Vagina (tissue), 2 donors: ENCODE data around the gene MARCHF3. TPM values are rescaled to one million over a fixed set of nuclear protein-coding genes. Genes with fewer than 3 reads are reported as not detected.

Experiments
- DNase-seq, 2 donors: peaks; one replicate each; pipeline ENCODE4 v3.0.0-alpha.2; 2017; ENCODE audit errors: extremely low spot score in 2 of 2
- H3K27ac ChIP-seq: fragments of 200-600 bp; sonication (generic); one replicate; pipeline ENCODE4 v1.5.1; 2019
- H3K27me3 ChIP-seq: fragments of 200-600 bp; sonication (generic); one replicate; pipeline ENCODE4 v1.5.1; 2019
- H3K36me3 ChIP-seq, 2 donors: fragments of 200-600 bp; sonication (generic); one replicate each; pipeline ENCODE4 v1.5.1; 2017 to 2019
- H3K4me1 ChIP-seq: fragments of 200-600 bp; sonication (generic); one replicate; pipeline ENCODE4 v1.5.1; 2019
- H3K4me3 ChIP-seq, 2 donors: fragments of 200-600 bp; sonication (generic); 1 replicate in 1 of 2; 2 replicates in 1 of 2; pipeline ENCODE4 v1.5.1; 2016 to 2019
- H3K9me3 ChIP-seq: fragments of 200-600 bp; sonication (generic); one replicate; pipeline ENCODE4 v1.5.1; 2019
- POLR2A ChIP-seq, 2 donors: fragments of 450-650 bp; IDR thresholded peaks; one replicate each; pipeline ENCODE4 v1.6.1; 2017; ENCODE audit warnings: antibody characterized with exemption in 2 of 2, mild to moderate bottlenecking in 2 of 2, moderate library complexity in 2 of 2
- POLR2AphosphoS5 ChIP-seq, 2 donors: sonication (generic); formaldehyde crosslinking; IDR thresholded peaks; one replicate each; pipeline ENCODE4 v1.9.0; 2017; ENCODE audit warnings: antibody characterized with exemption in 2 of 2, mild to moderate bottlenecking in 2 of 2, low read depth in 1 of 2; ENCODE audit not compliant: insufficient read depth in 1 of 2
- intact Hi-C: fragments of 100-400 bp; cut with DNase I; formaldehyde crosslinking; loops from one replicate; pipeline ENCODE4 v1.15.1; 2023
- total RNA-seq: library from RNA; depleted of rRNA; stranded (reverse); fragments of >200 nt; gene quantifications from one replicate; pipeline ENCODE4 v1.2.3, GENCODE V29; 2016
- TF ChIP-seq, protein P1 (sequence below), 3 experiments: fragments of 450-650 bp in 2 of 3; fragments of 200-600 bp in 1 of 3; sonication (generic) in 1 of 3; IDR thresholded peaks; one replicate each; pipeline ENCODE4 v1.5.1; 2017 to 2019; ENCODE audit warnings: antibody characterized with exemption in 3 of 3, mild to moderate bottlenecking in 2 of 3, moderate library complexity in 2 of 3

MARCHF3 gene
- total RNA-seq, 1 donor from 2014 or later = 2.0 TPM

DNA sequence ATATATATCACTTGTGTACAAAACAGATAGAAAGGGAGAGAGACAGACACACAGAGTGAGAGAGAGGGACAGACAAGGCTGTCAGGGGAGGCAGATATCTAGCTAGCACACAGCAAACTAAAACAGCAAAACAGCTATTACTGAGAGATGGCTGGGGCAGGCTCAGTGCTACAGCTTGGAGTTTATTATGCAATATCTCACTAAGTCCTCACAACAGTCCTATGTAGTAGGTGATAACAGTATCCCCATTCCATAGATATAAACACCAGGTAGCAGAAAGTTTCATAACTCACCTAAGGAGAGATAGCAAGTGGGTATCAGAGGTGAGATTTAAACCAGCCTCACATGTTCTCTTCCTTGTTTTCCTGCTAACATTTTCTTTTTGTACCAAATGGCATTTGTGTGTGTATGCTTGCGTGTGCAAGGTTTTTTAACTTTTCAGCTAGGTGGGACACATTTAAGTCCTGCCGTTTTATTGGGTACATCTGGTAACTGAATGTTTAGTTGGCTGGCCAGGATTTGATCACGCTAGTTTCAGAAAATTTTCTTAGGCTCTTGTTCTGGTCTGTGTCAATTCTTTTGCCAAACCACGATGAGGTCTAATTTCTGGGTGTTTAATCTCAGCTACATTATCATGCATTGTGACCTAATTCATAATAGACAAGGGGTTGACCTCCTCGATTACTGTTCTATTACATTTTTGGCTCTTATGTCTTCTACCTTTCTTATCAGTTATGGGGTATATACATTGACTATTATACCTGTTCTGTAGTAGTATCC, 148.3 kb downstream of the MARCHF3 start:
- DNase-seq = no peak
- TF ChIP-seq POLR2A (IDR thresholded peaks at IDR 0.05) (no peak), POLR2AphosphoS5 (IDR thresholded peaks at IDR 0.05; ENCODE audit: insufficient read depth in 1 of 2, low read depth in 1 of 2) (no peak)
- TF ChIP-seq, protein P1, sequence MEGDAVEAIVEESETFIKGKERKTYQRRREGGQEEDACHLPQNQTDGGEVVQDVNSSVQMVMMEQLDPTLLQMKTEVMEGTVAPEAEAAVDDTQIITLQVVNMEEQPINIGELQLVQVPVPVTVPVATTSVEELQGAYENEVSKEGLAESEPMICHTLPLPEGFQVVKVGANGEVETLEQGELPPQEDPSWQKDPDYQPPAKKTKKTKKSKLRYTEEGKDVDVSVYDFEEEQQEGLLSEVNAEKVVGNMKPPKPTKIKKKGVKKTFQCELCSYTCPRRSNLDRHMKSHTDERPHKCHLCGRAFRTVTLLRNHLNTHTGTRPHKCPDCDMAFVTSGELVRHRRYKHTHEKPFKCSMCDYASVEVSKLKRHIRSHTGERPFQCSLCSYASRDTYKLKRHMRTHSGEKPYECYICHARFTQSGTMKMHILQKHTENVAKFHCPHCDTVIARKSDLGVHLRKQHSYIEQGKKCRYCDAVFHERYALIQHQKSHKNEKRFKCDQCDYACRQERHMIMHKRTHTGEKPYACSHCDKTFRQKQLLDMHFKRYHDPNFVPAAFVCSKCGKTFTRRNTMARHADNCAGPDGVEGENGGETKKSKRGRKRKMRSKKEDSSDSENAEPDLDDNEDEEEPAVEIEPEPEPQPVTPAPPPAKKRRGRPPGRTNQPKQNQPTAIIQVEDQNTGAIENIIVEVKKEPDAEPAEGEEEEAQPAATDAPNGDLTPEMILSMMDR (IDR thresholded peaks at IDR 0.05) = no peak
- Histone ChIP-seq H3K27me3 (no peaks in the 10 kb centered on the region), H3K4me3 (no peak overlapping the region), H3K4me1 (no peaks in the 10 kb centered on the region), H3K9me3 (no peaks in the 10 kb centered on the region), H3K27ac (no peak overlapping the region), H3K36me3 (no peaks in the 10 kb centered on the region)
- intact Hi-C loops = no loop called here

DNA sequence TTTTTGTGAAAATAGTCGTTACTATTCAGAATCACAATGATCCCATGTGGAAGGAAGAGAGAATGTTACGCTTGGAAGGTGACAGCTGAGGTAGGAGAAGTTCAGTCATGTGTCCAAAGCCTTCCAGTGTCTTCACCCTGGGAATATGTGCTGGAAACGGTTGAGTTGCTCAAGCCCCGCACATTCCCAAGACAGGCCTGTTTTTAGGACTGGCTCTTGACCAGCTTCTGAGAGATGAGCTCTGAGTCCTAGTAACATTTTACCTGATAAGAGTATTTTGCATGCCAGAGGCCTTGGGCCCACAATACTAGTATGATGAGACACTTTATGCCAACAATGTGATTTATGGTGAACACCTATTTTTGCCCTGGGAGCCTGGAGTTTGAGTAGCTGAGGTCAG, 151.7 kb downstream of the MARCHF3 start:
- H3K27ac ChIP-seq = no peak overlapping the region
- H3K4me3 ChIP-seq = no peak overlapping the region
- intact Hi-C loops = no loop called here
- H3K4me1 ChIP-seq = no peaks in the 10 kb centered on the region
- no peak for TF ChIP-seq POLR2AphosphoS5 (IDR thresholded peaks at IDR 0.05; ENCODE audit: insufficient read depth in 1 of 2, low read depth in 1 of 2)
- H3K27me3 ChIP-seq = no peaks in the 10 kb centered on the region
- H3K9me3 ChIP-seq = no peaks in the 10 kb centered on the region
- no peak for DNase-seq
- H3K36me3 ChIP-seq = no peaks in the 10 kb centered on the region

DNA sequence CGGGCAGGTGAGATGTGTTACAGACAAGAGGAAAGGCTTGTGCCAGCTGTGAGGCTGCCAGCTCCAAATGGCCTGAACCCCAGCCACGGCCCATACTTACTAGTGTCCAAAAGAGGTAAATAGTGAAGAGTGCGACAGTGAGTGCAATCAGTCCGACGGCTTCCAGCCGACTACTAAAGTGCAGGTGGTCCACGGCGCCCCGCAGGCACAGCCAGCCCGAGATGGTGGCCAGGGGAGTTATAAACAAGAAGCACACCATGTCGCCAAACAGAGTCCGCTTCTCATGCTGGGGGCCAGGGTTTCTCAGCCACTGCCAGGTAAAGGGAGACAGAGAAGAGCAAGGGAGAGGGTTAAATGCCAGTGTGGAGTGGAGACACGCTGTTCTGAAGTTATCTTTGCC, 152.3 kb downstream of the MARCHF3 start:
- Histone ChIP-seq H3K4me1 (no peaks in the 10 kb centered on the region), H3K9me3 (no peaks in the 10 kb centered on the region), H3K4me3 (no peak overlapping the region), H3K27me3 (no peaks in the 10 kb centered on the region), H3K36me3 (no peaks in the 10 kb centered on the region), H3K27ac (no peak overlapping the region)
- TF ChIP-seq POLR2A (IDR thresholded peaks at IDR 0.05) = no peak
- no peak for TF ChIP-seq POLR2AphosphoS5 (IDR thresholded peaks at IDR 0.05; ENCODE audit: insufficient read depth in 1 of 2, low read depth in 1 of 2)
- TF ChIP-seq, protein P1 (IDR thresholded peaks at IDR 0.05) = no peak
- DNase-seq = no peak
- intact Hi-C loops = no loop called here

DNA sequence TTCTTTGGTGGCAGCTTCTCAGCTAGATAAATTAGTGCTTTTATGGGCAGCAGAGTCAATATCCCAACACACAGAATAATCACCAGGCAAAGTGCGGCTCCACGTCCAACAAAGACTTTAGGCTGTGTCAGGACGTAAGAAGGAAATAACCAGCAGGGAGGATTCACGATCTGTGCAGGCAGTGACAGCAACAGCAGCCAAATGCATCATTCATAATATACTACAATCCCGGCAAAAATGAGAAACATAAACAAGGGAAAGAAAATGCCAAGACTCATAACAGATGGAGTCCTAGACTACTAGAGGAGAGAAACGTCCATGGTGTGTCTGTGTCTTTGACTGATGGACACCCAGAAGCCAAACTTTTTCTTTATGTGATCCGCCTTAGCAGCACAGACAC, 152.8 kb downstream of the MARCHF3 start:
- H3K27ac ChIP-seq = no peak overlapping the region
- H3K27me3 ChIP-seq = no peaks in the 10 kb centered on the region
- TF ChIP-seq POLR2A (IDR thresholded peaks at IDR 0.05) = no peak
- TF ChIP-seq, protein P1 (IDR thresholded peaks at IDR 0.05) = no peak
- no peak for TF ChIP-seq POLR2AphosphoS5 (IDR thresholded peaks at IDR 0.05; ENCODE audit: insufficient read depth in 1 of 2, low read depth in 1 of 2)
- no peak overlapping the region for H3K4me3 ChIP-seq
- H3K9me3 ChIP-seq = no peaks in the 10 kb centered on the region
- intact Hi-C loops = no loop called here
- no peaks in the 10 kb centered on the region for H3K36me3 ChIP-seq
- no peak for DNase-seq
- no peaks in the 10 kb centered on the region for H3K4me1 ChIP-seq

DNA sequence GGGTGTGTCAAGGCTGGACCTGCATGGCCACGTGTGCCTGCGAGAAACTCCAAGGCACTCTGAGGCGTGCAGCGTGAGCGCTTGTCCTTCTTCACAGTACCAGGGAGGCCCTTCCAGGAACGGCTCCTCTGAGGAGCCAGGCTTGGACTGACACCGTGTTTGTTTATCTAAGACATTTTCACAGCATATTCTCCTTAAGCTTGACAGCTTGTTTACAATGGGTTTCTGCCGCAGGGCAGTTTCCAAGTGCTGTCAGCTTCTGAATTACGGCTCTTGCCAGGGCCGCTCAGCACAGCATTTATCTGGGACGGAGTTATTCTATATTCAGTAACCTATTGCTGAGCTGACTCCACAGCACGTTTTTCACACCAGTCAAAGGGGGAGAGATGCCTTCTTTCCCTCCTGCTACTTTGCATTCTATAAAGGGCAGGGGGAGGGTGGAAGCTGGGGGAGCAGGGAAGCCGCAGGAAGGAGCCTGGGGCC, 155.0 kb downstream of the MARCHF3 start:
- Histone ChIP-seq H3K4me3 (no peak overlapping the region), H3K27me3 (no peaks in the 10 kb centered on the region), H3K9me3 (no peaks in the 10 kb centered on the region), H3K27ac (no peak overlapping the region), H3K36me3 (no peaks in the 10 kb centered on the region), H3K4me1 (no peaks in the 10 kb centered on the region)
- no peak for DNase-seq
- intact Hi-C loops = no loop called here
- TF ChIP-seq POLR2A (IDR thresholded peaks at IDR 0.05) (no peak), POLR2AphosphoS5 (IDR thresholded peaks at IDR 0.05; ENCODE audit: insufficient read depth in 1 of 2, low read depth in 1 of 2) (no peak)
- TF ChIP-seq, protein P1 (IDR thresholded peaks at IDR 0.05) = no peak
